IPS DF 6.9 (cell line): ENCODE data around the gene MSANTD2.

Experiments used
- DNase-seq: peaks from one replicate; pipeline ENCODE4 v3.0.0-alpha.2; 2013; ENCODE audit warnings: low read depth, low spot score
- H3K27ac ChIP-seq: one replicate; pipeline ENCODE4 v1.5.1; 2013; ENCODE audit warnings: low read length, control low read depth
- H3K27me3 ChIP-seq: 2 replicates; pipeline ENCODE4 v1.6.1; 2013; ENCODE audit warnings: mild to moderate bottlenecking, low read length; ENCODE audit not compliant: control insufficient read depth, insufficient read depth
- H3K36me3 ChIP-seq: 2 replicates; pipeline ENCODE4 v1.6.1; 2013; ENCODE audit warnings: low read length; ENCODE audit not compliant: control insufficient read depth, insufficient read depth
- H3K4me1 ChIP-seq: 2 replicates; pipeline ENCODE4 v1.6.1; 2013; ENCODE audit warnings: low read length; ENCODE audit not compliant: control insufficient read depth, insufficient read depth
- H3K4me3 ChIP-seq: 2 replicates; pipeline ENCODE4 v1.5.1; 2013; ENCODE audit warnings: mild to moderate bottlenecking, low read length
- H3K9me3 ChIP-seq: 2 replicates; pipeline ENCODE4 v1.6.1; 2013; ENCODE audit warnings: low read length, inconsistent platforms; ENCODE audit not compliant: control insufficient read depth, insufficient read depth
- WGBS: extraction: QIAGEN DNeasy Blood & Tissue Kit; methylation state at CpG from one replicate; pipeline ENCODE4 v1.1.7; 2013; ENCODE audit warnings: mixed read lengths, missing lambda C conversion rate; ENCODE audit not compliant: insufficient read length, insufficient coverage; 5-methylcytosine and 5-hydroxymethylcytosine counted together

MSANTD2 gene

GRCh38 chr11:124753624-124754023 is 46.6 kb downstream of the MSANTD2 start:
- H3K27ac ChIP-seq: no peak overlapping the region
- H3K27me3 ChIP-seq: peaks cover 90% of the 10 kb centered on the region
- no peak overlapping the region for H3K4me3 ChIP-seq
- H3K36me3 ChIP-seq: no peaks in the 10 kb centered on the region
- no peaks in the 10 kb centered on the region for H3K9me3 ChIP-seq
- no CpG with 5 or more reads among the region's 7 CpGs for WGBS
- no peak for DNase-seq
- peaks cover 8% of the 10 kb centered on the region for H3K4me1 ChIP-seq

DNA sequence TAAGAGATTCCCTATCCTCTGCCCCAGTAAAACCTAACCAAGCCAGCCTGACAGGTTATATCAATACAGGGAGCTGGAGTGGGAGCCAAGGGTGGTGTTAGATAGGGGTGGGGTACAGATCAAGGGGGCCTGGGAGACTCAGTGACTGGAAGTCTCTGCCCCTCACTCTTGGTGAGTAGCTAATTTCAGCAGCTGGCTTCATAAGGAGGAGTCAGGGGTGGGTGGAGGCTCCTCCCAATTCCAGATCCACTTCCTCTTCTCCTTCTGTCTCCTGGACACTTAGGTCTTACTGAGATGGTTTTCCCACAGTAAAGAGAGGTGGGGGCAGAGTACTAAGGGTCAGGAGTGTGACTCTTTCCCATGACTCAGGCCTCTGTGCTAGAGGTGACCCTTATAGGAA is 47.0 kb downstream of the MSANTD2 start:
- no peaks in the 10 kb centered on the region for H3K36me3 ChIP-seq
- no peak overlapping the region for H3K4me3 ChIP-seq
- no peaks in the 10 kb centered on the region for H3K9me3 ChIP-seq
- peaks cover 8% of the 10 kb centered on the region for H3K4me1 ChIP-seq
- H3K27me3 ChIP-seq: peaks cover 92% of the 10 kb centered on the region
- DNase-seq: no peak
- no peak overlapping the region for H3K27ac ChIP-seq

DNA sequence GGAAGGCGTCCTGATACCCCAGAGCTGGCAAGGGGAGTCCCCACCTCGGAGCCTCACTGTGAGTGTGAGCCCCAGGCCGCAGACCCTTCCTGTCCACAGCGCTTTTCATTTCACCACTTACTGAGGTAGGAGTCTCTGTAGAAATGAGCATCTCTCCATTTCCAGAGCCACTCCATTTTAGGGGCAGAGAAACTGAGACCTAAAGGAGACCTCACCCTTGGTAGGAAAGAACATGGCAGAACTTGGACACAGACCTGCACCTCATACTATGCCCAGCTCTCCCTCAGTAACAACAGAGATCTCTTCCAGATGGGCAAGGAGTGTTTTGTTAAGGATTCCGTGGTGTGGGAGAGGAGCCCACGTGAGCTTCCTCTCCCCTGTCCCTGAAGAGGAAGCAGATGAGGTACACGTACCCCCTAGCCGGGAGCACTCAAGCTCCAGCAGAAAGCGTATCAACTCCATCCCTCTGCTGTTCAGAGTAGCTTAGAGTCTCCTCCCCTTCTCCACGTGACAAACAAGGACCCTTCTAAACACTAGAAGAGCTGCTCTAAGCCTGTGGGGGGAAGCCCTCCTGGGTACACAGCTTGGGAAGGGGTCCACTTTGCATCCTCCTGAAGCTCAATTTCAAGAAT is 47.6 kb downstream of the MSANTD2 start:
- no peaks in the 10 kb centered on the region for H3K36me3 ChIP-seq
- no peak for DNase-seq
- H3K27me3 ChIP-seq: peaks cover 94% of the 10 kb centered on the region
- no peak overlapping the region for H3K27ac ChIP-seq
- H3K4me3 ChIP-seq: no peak overlapping the region; the same call in 1 of the 2 replicates
- WGBS: no CpG with 5 or more reads among the region's 10 CpGs
- H3K9me3 ChIP-seq: no peaks in the 10 kb centered on the region
- H3K4me1 ChIP-seq: peaks cover 9% of the 10 kb centered on the region

DNA sequence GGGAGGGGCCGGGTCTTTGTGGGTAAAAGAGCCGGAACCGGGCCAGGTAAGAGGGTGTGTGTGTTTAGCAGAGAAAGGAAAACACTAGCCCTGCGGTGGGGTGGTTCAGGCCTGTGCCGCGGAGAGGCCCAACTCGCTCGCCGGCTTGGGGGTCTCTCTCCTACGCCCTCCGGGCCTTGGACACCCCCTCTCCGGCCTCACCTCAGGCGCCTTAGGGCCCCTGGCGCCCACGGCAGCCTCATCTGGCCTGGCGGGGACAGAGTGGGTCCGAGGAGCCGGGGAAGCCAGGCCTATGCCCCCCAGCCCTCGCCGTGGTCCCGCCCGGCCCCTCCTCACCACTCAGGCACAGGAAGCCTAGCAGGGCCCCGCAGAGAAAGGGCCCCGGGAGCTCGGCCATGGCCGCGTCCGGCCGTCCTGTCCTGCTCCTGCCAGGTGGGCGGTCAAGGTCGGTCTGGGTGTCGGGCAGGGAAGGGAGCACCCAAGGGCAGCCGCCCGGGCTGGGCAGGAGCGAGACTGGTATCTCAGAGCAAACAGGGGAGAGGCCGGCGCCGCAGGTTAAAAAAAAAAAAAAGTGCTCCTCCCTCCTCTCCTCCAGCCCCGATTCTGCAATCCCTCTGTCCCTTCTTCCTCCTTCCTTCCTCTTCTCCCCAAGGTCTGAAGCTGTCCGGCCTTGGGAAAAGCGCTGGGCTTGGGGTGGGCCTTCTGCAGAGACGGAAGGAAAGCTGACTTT is 48.3 kb downstream of the MSANTD2 start, which contains the start of gene VSIG2:
Gene VSIG2, minus strand, starts transcription at position 515 of the 730 bp plus-strand sequence. Its CDS starts 118 bp downstream, at position 397.
- Histone ChIP-seq H3K4me1 (peaks cover 11% of the 10 kb centered on the region), H3K27me3 (peaks cover 93% of the 10 kb centered on the region), H3K36me3 (no peaks in the 10 kb centered on the region), H3K9me3 (no peaks in the 10 kb centered on the region), H3K27ac (no peak within 1 kb of the TSS), H3K4me3 (peak within 1 kb of the TSS; percentile 39; the same call in 1 of the 2 replicates)
- no CpG with 5 or more reads among the region's 42 CpGs for WGBS
- DNase-seq: no peak

- Histone ChIP-seq H3K27me3 (peaks cover 88% of the 10 kb centered on the region), H3K36me3 (no peaks in the 10 kb centered on the region), H3K4me3 (no peak overlapping the region), H3K9me3 (no peaks in the 10 kb centered on the region), H3K4me1 (peaks cover 11% of the 10 kb centered on the region), H3K27ac (no peak overlapping the region)
- DNase-seq: no peak
- WGBS: no CpG with 5 or more reads among the region's 11 CpGs
Observed at GRCh38 chr11:124751391-124751740, 48.8 kb downstream of the MSANTD2 start.

DNA sequence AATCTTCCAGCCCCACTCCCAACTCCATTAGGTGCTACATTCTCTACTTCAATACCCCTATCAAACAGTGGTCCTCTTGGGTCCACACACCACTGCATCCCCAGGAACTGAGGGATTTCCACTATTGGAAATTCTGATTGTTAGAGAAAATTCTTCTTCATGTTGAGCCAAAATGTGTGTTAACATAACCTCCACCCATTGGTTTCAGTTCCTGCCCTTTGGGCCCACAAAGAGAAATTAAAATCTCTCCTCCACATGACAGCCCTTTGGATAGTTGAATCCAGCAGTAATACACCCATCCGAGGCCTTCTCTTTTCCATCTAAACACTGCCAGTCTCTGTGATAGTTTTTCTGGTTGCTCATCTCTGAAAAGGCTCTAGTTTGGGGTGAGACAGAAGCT is 50.3 kb downstream of the MSANTD2 start:
- peaks cover 93% of the 10 kb centered on the region for H3K27me3 ChIP-seq
- no CpG with 5 or more reads among the region's 1 CpG for WGBS
- peaks cover 13% of the 10 kb centered on the region for H3K4me1 ChIP-seq
- no peaks in the 10 kb centered on the region for H3K9me3 ChIP-seq
- H3K27ac ChIP-seq: no peak overlapping the region
- DNase-seq: no peak
- H3K4me3 ChIP-seq: no peak overlapping the region
- no peaks in the 10 kb centered on the region for H3K36me3 ChIP-seq

DNA sequence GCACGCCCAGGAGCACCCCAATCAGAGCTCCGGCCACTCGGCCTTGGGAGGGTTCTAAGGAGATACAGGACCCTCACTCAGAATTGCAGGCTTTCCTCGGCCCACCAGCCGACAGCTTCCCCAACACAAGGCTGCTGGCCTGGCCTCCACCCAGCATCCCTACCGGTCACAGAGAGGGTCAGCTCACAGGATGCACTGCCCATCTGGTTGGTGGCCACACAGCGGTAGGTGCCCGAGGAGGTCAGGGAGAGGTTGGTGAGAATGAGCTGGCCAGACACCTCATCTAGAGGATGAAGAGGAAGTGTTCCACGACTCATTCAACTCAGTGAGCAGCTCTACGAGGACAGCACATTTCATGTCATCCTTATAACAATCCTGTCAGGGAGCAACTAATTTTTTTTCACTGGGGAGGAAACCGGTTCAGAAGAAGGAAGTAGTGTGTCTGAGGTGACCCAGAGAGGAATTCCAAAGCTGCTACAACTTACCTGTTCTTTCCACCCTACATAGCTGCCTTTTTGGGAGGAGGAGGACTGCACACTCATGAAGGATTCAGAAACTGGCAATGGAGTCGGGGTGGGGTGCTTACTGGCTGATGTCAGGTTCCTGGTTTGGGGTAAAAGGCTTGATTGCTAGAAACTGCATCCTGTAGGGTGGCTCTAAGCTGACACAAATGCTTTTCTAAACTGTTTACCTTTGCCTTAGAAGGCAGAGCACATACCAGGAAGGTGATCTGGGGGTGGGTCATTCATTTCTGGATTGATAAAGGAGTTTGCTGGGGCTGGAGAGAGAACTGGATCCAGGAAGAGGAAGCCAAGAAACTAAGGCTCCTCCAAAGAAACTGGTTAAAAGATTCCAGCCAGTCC is 51.5 kb downstream of the MSANTD2 start:
- Histone ChIP-seq H3K9me3 (no peaks in the 10 kb centered on the region), H3K36me3 (no peaks in the 10 kb centered on the region), H3K4me3 (no peak overlapping the region), H3K27ac (no peak overlapping the region), H3K4me1 (peaks cover 13% of the 10 kb centered on the region), H3K27me3 (peaks cover 93% of the 10 kb centered on the region)
- WGBS: no CpG with 5 or more reads among the region's 12 CpGs
- no peak for DNase-seq

DNA sequence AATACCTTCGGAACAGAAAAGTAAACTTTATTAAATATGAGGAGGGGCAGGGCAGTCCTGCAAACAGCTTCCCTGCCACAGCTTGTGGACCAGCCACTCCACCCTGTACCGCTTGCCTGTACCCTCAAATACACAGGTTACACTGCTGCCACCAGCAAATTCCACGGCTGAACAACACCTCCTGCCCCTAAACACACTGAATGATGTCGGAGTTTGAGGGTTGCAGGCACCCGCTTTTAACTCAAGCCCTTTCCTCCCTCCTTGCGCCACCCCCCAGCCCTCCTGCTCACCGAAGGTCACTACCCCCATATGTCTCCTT is 52.1 kb downstream of the MSANTD2 start:
- H3K9me3 ChIP-seq: no peaks in the 10 kb centered on the region
- H3K27me3 ChIP-seq: peaks cover 93% of the 10 kb centered on the region
- no peak overlapping the region for H3K27ac ChIP-seq
- H3K4me3 ChIP-seq: no peak overlapping the region
- no CpG with 5 or more reads among the region's 7 CpGs for WGBS
- peaks cover 13% of the 10 kb centered on the region for H3K4me1 ChIP-seq
- DNase-seq: no peak
- no peaks in the 10 kb centered on the region for H3K36me3 ChIP-seq

GRCh38 chr11:124747406-124748099 is 52.7 kb downstream of the MSANTD2 start:
- WGBS: no CpG with 5 or more reads among the region's 14 CpGs
- Histone ChIP-seq H3K27ac (no peak overlapping the region), H3K4me3 (no peak overlapping the region), H3K4me1 (peaks cover 10% of the 10 kb centered on the region), H3K36me3 (no peaks in the 10 kb centered on the region), H3K27me3 (peaks cover 93% of the 10 kb centered on the region), H3K9me3 (no peaks in the 10 kb centered on the region)
- no peak for DNase-seq

GRCh38 chr11:124746621-124747243 is 53.5 kb downstream of the MSANTD2 start:
- Histone ChIP-seq H3K27me3 (peaks cover 93% of the 10 kb centered on the region), H3K27ac (no peak overlapping the region), H3K9me3 (no peaks in the 10 kb centered on the region), H3K36me3 (no peaks in the 10 kb centered on the region), H3K4me3 (peak overlapping the region; percentile 70; the same call in 1 of the 2 replicates), H3K4me1 (peaks cover 9% of the 10 kb centered on the region)
- no CpG with 5 or more reads among the region's 37 CpGs for WGBS
- DNase-seq: no peak
